Eye (tissue), 1 donor: ENCODE results near the gene SLC13A5.
A peak's percentile ranks its signal among the peaks of the same experiment; 100 is the strongest.
"Not testable (repeated sequence)": the region's sequence is repeated elsewhere in the genome, so short reads cannot be mapped to it uniquely, and the experiment has no call there.

Source experiments
- DNase-seq: peaks from one replicate; pipeline ENCODE4 v3.0.0-alpha.2; 2015

Gene SLC13A5

DNA sequence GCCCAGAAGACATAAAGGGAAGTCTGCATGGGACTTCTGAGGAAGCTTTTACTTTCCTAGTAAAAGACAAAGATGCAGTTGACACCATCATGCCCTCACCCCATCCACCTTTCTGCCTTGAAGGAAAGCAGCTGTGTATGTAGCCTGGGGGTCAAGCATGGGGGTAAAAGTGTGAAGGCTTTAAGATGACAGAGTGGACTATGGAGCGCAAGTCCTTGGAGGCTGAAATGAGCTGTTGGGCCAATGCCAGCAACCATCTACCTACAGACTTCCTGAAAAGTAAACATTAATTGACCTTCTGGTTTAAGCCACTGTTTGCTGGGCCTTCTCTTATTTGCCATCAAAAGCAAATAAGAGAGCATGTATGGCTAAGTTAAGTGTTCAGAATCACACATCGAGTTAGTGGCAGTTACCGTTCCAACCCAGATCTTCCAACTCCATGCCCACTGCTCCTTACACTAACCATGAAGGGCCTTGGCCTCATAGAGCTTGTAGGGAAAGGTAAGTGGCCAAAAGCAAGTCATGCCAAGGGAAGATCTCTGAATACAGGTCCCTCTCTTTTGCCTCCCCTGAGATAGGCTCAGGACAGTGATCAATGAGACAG is 30.0 kb downstream of the SLC13A5 start:
- DNase-seq: no peak

DNA sequence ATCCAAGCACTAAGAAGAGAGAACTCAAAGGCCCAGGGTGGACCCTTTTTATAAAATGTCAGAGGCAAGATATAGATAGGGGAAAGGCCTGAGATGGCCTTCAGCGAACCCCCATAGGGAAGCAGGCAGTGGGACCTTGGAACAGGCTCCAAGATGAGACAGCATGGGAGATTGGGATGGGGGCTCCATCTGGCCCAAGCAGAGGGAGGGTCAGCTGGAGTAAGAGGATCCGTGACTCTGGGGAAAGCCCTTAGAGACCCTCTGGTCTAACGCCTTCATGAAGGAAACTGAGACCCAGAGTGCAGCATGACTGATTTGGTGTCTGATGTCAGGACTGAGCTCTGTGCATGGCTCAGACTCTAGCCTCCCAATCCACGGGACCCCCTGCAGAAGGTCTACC is 30.8 kb downstream of the SLC13A5 start:
- DNase-seq: no peak

DNA sequence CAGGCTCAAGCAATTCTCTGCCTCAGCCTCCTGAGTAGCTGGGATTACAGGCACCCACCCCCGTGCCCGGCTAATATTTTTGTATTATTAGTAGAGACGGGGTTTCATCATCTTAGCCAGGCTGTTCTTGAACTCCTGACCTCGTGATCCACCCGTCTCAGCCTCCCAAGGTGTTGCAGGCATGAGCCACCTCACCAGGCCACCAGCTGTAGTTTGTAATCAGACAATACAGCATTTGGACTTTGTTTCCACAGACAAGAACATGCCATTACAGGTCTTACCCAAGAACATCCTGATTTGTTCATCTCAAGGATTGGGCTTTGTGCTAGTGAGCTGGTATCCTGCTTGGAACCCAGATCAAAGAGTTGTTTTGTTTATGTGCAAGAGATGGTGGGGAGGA is 31.5 kb downstream of the SLC13A5 start:
- DNase-seq: no peak

DNA sequence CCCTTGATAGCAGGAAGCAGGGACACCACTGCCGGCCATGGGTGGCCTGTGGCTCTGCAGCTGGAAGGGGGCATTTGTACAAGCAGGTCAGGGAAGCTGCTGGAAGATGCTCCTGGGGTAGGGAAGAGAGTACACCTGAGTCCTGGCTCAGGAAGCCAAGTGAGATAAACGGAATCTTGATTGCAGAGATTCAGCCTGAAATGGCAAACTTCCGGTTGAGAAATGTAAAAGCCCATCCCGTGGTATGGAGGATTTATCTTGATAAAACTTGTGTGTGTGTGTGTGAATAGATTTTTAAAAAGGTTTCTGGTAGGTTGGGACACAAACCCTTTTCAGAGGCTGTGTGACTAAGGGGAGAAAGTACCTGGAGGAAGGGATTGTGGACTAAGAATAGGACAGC is 32.0 kb downstream of the SLC13A5 start:
- DNase-seq: no peak

DNA sequence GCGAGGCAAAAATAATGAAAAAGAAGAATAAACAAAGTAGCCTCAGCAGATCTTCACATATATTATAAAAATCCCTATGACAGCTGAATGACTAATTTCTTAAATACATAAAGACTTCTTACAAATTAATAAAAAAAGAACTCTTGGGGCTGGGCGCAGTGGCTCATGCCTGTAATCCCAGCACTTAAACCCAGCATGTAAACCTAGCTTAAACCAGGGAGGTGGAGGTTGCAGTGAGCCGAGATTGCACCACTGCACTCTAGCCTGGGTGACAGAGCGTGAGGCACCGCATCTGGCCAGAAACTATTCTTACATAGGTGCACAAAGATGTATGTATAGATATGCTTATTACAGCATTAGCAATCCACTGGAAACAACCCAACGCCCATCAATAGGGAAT is 33.9 kb downstream of the SLC13A5 start:
- no peak for DNase-seq

DNA sequence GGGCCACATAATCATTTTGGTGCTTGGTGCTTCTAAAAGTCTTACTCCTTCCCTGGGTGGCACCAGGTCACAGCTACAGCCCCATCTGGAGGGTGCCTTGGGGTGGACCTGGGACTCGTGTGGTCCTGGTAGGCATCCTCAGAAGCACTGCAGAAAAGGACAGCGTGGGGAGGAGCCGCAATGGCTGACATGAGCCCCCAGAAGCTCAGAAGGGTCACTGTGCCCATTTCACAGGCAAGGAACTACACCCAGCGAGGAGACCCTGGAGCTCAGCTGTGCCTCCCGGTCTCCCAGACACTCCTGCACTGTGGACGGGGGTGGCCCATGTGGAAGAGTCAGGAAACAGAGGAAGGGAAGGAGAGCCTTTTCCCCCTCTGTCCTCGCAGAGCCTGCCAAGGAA is 35.2 kb downstream of the SLC13A5 start:
- no peak for DNase-seq

DNA sequence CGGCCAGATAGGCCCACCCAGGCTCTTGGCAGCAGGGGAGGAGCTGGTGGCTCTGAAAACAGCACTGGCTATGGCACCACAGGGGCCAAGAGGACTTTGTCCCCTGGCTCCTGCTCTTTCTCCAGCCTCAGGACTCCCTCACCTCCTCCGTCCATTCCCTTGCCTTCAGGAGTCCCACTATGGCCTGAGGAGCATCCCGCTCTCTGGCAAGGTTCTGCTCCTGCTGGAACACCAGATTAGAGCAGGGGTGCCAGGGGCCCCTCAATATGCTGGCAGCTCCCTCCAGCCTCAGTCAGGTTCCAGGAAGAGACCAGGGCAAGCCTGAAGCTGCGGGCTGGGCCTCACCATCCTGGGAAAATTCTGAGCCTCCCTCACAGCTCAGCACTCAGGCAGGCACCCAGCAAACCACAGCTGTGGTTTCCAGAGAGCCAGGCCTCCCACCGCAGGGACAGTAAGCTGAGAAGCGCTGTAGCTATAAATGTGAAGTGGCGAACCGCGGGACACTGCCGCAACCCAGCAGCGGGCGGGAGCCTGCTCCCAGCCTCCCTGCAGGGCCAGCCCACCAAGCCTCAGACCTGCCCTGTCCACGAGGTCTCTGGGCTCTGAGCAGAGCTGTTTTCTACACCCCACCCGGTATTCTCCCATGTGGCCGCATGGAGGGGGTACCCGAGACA is 35.9 kb downstream of the SLC13A5 start:
- DNase-seq: no peak

DNA sequence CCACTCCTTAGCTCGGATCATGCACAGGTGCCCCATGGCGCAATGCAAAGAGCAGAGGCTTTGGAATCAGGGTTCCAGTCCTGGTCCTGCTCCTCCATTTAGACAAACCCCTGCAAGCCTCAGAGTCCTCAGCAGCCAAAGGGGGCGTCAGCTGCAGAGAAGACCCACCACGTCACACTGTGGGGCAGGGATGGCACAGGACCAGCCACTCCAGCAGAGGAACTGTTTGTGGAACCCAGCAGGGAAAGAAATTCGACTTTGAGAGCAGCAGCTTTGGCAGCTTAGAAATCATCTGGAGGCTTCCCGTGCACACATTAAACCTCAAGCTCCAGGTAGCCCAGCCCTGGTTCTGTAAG is 36.4 kb downstream of the SLC13A5 start:
- DNase-seq: no peak

DNA sequence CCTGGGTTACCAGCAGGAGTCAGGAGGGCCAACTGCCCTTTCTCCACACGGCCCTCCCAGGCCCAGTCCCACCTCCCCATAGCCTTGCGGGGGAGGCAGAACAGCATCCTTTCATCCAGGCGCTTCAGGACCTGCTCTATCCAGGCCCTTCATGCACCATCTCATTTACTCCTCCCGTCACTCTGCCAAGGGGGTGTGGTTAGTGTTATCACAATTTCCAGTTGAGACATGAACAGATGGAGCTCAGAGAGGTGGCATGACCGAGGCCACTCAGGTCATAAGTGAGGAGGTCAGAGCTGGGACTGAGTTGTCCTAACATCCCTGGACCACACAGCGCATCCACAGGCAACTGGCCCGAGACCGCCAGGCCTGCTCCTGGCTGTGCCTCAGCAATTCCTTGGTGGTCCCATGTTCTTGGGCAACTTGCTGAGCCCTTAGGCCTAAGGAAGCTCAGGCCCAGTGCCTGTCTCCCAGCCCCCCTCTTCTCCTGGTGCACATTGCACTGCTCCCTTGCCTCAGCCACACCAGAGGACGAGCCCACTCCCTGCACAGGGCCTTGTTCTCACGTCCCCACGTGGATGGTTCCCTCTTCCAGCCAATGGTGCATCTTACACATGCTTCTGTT is 37.9 kb downstream of the SLC13A5 start:
- no peak for DNase-seq

DNA sequence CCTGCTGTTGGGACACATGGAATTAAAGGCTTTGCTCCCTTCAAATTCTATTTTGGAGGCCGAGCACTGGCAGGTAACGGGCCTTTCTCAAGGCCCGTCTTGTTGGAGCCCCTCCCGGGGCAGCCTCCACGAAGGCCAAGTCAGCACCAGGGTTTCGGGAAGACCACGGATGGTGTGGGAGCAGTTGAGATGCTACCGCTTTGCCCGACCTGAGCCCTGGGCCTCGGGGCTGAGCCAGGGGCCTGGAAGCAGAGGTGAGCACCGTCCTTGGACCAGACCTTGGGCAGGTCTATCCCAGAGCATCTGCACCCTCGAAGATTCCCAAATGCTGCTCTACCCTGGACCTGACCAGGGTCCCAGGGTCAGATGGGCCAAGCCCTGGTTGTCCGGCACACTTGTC is 38.6 kb downstream of the SLC13A5 start:
- no peak for DNase-seq

DNA sequence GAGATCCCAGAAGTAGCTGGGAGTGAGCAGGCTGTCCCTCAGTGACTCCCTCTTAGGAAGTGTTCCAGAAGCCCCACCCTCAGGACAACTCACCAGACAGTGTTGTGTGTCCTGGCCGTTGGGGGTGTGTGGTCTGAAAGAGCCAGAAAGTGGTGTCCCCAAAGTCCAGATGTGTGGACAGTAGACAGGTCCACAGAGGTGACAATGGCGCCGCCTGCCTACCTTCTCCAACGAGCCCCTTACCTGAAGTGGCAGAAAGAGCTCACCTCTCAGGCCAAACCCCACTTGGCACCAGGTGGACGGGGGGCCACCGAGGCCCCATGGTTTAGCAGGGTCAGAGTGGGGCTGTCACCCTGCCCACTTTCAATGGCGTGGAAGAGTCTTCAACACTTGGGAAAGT is 41.7 kb downstream of the SLC13A5 start:
- DNase-seq: no peak

DNA sequence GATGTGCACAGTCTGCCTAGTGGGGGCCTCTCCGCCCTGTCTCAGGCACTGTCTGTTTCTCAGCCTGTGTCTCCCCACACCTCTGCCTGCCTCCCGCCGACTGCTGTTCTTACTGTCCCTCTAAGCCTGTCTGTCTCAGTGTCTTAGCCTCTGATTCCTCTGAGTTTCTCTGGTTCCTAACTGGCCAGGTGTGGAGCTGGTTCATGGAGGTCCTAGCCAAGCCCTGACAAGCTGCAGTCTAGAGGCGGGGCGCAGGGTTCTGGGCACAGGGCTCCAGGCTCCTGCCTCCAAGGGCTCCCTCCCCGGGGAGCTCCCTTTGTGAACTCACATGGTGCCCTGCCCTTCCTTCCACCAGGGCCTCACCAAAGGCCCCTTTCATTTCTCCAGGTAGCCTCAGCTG is 42.2 kb downstream of the SLC13A5 start:
- no peak for DNase-seq

DNA sequence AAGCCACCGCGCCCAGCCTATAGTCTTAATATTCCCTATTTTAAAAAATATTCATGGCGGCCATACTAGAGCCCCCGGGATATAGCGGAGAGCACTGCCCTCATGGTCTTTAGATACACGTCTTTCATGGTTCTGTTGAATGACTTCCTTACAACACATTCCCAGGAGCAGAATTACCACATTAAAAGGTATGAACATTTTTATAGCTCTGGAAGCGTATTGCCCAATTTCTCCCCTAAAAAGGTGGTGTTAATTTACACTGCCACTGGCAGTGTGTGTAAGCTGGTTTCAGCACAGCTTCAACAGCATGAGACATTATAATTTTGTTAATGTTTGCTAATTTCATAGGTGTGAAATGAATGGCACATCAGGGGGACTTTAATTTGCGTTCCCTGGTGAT is 42.6 kb downstream of the SLC13A5 start:
- no peak for DNase-seq

DNA sequence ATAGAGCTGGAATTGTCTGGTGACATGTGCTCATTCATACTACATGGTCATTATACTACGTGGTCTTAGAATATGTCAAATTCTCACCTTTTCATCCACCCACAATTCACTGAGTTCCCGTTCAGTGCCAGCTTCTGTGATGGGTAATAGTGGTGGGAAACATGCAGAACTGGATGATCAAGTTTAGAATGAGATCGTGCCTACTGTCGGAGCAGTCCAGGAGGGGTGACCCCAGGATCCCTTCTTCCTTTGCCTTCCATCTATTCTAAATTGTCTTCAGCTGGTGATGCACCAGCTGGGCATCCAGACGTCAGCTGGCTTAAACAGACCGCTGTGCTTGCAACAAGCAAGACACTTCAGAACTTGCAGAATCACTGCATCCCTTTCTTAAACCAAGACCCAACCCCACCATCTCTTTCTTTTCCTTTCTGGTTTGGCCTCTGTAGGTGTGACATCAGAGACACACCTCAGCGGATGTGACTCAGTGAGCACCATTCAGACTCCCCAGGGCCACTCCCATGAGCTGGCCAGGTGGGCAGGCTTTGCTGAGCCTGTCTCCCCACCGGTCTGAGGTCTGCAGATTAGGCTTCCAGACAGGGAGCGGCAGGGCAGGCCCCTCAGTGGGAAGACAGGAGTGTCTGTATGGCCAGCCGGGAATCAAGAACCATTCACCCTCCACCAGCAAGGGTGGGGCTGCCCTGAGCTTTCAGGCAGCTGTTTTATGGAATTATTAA is 43.5 kb downstream of the SLC13A5 start:
- no peak for DNase-seq

DNA sequence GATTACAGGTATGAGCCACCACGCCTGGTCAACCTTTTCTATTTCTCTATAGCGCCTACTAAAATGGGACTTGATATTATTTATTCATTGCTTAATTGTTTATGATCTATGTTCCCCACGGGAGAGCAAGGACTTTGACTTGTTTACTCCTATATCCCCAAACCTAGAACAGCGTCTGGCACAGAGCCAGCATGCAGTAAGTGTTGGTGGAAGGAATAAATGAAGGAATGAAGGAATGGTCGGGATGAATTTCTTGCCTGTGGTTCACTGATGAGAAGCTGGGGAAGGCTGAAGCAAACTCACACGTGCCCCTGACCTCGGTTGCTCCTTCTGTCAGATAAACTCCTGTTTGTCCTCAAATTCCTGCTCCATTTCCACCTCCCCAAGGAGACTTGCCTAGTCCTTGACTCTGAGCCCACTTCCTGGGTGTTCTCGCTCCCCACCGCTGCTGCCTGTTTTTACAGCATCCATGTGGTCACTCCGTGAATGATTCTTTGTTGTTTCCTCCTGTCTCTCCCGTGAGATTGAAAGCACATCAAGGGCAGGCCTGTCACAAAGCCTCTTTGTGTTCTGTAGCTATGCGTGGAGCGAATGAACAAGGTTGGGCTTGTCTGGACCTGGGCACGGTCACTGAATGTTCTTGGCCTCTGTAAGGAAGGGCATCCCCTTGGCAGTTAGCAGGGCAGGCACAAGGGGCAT is 44.3 kb downstream of the SLC13A5 start:
- no peak for DNase-seq

DNA sequence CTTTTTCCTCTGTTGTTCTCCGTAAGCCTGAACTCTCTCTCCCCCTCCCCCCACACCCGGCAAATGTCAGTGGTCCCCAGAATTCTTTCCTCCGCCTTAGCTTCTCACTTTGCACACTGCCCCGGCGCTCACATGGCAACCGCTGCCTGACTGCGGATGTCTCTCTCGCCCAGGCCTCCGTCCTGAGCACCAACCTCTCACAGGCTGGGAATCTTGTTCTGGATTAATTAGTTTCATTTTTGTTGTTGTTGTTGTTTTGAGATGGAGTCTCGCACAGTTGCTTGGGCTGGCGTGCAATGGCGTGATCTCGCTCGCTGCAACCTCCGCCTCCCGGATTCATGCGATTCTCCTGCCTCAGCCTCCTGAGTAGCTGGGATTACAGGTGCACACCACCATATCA is 45.0 kb downstream of the SLC13A5 start:
- DNase-seq: no peak

DNA sequence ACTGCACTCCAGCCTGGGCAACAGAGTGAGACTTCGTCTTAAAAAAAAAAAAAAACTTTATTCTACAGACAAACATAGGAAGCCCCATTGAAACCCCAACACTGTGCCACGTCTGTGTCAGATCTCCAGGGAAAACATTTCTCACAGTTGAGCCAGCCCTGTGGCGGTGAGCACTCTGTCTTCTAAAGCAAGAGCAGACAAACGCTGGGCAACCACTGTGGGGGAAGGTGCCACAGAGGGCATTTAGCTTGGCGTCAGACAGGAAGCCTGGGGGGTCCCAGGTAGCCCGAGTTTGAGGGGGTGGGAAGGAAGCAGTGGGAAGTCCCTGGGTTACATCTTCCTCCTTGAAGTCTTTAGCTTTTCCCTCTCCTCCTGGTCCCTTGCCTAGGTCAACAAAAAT is 45.7 kb downstream of the SLC13A5 start:
- DNase-seq: no peak

DNA sequence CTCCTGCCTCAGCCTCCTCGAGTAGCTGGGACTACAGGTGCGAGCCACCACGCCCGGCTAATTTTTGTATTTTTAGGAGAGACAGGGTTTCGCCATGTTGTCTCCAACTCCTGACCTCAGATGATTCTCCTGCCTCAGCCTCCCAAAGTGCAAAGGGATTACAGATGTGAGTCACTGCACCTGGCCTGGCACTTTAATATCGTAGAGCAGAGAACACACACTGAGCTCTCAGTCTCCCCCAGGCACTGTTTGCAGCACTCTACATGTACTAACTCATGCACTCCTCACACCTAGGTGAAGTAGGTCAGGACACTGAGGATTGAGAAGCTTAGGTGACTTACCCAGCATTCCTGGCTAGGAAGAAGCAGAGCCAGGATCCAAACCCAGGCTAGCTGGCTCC is 46.6 kb downstream of the SLC13A5 start:
- no peak for DNase-seq

DNA sequence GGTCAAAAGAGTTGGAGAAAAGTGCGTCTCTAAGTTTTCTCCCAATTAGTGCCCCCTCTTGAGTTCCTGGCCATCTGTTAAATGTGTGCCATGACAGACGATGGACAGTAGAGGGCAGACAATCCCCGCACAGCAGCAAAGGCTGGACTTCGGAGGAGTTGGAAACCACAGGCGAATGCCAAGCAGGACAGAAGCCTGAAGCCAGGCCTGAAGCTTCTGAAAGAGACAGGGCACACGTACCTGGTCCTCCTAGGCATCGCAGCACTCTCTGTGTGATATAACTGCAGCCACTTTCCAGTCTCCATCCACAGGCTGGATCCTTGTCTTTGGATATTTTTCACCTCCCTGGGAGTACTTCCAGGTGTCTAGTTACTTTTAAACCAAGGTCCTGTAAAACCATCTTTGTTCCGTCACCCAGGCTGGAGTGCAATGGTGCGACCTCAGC is 47.1 kb downstream of the SLC13A5 start:
- DNase-seq: peak; percentile 93

DNA sequence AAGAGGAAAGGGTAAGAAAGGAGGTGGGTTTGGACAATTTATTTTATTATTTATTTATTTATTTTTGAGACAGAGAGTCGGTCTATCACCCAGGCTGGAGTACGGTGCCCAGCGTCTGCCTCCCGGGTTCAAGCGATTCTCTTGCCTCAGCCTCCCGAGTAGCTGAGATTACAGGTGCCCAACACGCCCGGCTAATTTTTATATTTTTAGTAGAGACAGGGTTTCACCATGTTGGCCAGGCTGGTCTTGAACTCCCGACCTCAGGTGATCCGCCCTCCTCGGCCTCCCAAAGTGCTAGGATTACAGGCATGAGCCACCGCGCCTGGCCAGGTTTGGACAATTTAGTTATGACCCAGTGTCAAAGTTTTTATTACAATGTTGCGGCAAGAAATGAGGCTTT is 50.0 kb downstream of the SLC13A5 start:
- not testable (repeated sequence) for DNase-seq

DNA sequence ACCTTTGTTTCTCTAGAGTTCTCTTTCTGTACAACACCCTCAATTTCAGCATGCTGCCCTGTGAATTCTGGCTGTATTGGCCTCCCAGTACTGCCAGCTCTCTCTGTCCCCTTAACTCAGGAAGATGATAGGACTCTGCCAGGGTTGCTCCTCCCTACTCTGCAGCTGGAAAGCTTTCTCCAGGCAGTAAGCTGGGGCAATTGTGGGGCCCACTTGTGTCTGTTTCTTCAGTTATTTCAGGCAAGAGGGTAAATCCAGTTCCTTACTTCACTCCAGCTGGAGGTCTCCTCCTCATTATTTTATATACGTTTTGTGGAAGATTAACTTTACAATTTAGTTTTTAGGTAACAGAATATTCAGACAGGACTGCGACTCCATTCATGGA is 51.7 kb downstream of the SLC13A5 start:
- DNase-seq: no peak

DNA sequence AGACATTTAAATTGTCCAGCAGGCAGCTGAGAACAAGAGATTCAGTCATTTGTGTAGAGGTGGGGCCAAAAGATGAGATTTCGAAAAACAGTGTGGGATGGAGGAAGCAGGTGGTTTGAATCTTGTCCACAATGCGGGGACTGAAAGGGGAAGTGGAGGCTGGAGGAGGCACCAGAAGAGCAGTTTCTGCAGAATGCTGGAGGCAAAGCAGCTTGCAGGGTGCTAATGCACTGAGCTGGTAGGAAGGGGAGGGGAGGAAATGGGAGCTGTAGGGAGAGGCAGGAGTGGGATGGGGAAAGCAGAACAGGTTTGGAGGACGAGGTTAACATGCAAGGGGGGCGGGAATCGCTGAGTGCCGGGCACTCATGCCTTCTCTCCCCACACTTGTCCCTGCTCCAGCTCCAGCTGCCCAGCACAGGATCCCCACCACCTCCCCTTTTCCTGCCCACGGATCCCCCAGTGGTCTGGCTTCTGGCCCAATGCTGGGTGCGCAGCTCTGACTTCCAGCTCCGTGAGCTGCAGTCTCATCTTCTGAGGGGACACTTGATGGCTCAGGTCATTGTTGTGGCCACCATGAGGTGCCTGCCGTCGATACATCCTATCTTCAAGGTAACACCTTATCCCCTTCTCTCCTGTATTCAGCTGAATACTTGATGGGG is 52.2 kb downstream of the SLC13A5 start:
- no peak for DNase-seq

DNA sequence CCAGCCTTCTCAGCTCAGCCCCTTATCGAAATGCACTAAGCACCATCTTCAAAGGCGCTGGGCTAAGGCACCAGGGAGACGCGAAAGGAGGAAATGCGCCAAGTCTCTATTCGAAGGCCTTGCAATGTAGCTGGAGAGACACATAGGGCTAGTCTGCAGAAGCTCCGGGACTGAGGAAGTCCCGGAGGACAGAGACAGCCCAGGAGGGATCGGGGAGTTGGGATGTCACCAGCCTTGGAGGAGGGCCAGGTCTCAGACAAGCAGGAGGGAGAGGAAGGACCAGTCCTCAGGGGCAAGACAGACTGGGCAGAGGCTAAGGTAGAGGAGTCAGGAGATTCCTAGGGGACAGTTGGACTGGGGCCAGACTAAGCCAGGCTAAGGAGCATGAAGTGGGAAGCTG is 53.1 kb downstream of the SLC13A5 start:
- DNase-seq: no peak
